Measurements from ENCODE around the gene EVI5L.
A peak's percentile ranks its signal among the peaks of the same experiment; 100 is the strongest.

EVI5L gene

GRCh38 chr19:7817801-7818200 is 12.2 kb upstream of the EVI5L start:
- DNase-seq (ENCODE audit: low spot score) = no peak

- no peak for DNase-seq (ENCODE audit: low spot score)
These were observed 11.2 kb upstream of the EVI5L start for GRCh38 chr19:7818806-7819205.

- DNase-seq (ENCODE audit: low spot score) = no peak
These were observed 10.7 kb upstream of the EVI5L start for GRCh38 chr19:7819337-7819736.

GRCh38 chr19:7820588-7820987 is 9.4 kb upstream of the EVI5L start:
- no peak for DNase-seq (ENCODE audit: low spot score)

GRCh38 chr19:7822910-7823515 is 7.0 kb upstream of the EVI5L start:
- DNase-seq (ENCODE audit: low spot score) = no peak

- no peak for DNase-seq (ENCODE audit: low spot score)
These were observed 6.2 kb upstream of the EVI5L start for GRCh38 chr19:7823686-7824301.

- no peak for DNase-seq (ENCODE audit: low spot score)
These were observed 875 bp upstream of the EVI5L start for GRCh38 chr19:7829166-7829520.

- peak; percentile 9 for DNase-seq (ENCODE audit: low spot score)
These were observed 304 bp downstream of the EVI5L start for GRCh38 chr19:7830272-7830771.

GRCh38 chr19:7830823-7831222 is 805 bp downstream of the EVI5L start:
- DNase-seq (ENCODE audit: low spot score) = no peak

- peak; percentile 71 for DNase-seq (ENCODE audit: low spot score)
These were observed 1.4 kb downstream of the EVI5L start for GRCh38 chr19:7831452-7831851.

- DNase-seq (ENCODE audit: low spot score) = no peak
These were observed 2.0 kb downstream of the EVI5L start for GRCh38 chr19:7832009-7832408.

- no peak for DNase-seq (ENCODE audit: low spot score)
These were observed 2.8 kb downstream of the EVI5L start for GRCh38 chr19:7832781-7833180.

- peak; percentile 75 for DNase-seq (ENCODE audit: low spot score)
These were observed 3.4 kb downstream of the EVI5L start for GRCh38 chr19:7833225-7834099.

GRCh38 chr19:7839476-7839875 is 9.5 kb downstream of the EVI5L start:
- DNase-seq (ENCODE audit: low spot score) = no peak

- no peak for DNase-seq (ENCODE audit: low spot score)
These were observed 10.6 kb downstream of the EVI5L start for GRCh38 chr19:7840629-7841028.

GRCh38 chr19:7841751-7842660 is 12.0 kb downstream of the EVI5L start:
- no peak for DNase-seq (ENCODE audit: low spot score)

GRCh38 chr19:7842661-7843294 is 12.8 kb downstream of the EVI5L start:
- DNase-seq (ENCODE audit: low spot score) = no peak

GRCh38 chr19:7843521-7843920 is 13.5 kb downstream of the EVI5L start:
- DNase-seq (ENCODE audit: low spot score) = no peak

- no peak for DNase-seq (ENCODE audit: low spot score)
These were observed 14.4 kb downstream of the EVI5L start for GRCh38 chr19:7844405-7844804.

GRCh38 chr19:7844951-7845350 is 14.9 kb downstream of the EVI5L start:
- DNase-seq (ENCODE audit: low spot score) = no peak

- DNase-seq (ENCODE audit: low spot score) = no peak
These were observed 15.6 kb downstream of the EVI5L start for GRCh38 chr19:7845390-7846154.

Measured in GM03348 (cell line).